ENCODE measurements around the gene AMER3. TPM values are rescaled to one million over a fixed set of nuclear protein-coding genes. Genes with fewer than 3 reads are reported as not detected.

The AMER3 gene
- polyA plus RNA-seq, 1 of the 3 experiments (the other 2 are of a cell fraction) = under 0.01 TPM

DNA sequence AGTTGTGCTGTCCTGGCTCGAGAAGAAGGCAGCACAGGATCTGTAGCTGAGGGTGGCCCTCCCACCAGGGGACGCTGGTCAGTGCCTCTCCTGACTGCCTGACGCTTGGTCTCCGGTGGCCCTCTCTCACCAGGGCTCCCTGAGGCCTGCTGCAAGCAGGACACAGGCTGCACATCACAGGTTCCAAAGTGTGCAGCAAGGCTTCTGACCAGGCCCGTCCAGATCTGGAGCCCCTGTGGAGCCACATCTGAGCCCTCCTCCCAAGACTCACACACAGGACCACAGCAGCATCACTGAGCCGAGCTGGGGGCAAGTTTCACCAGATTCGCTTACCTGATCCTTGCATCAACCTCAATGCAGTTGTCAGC, 12.1 kb downstream of the AMER3 start:
- Histone ChIP-seq H3K79me2 (ENCODE audit: insufficient read depth) (no peaks in the 10 kb centered on the region), H2AFZ (ENCODE audit: low read depth) (no peak overlapping the region), H3K4me2 (no peak overlapping the region), H3K9ac (no peak overlapping the region), H3K4me3 (ENCODE audit: low read depth in 2 of 2, low read length in 1 of 2) (no peak overlapping the region), H4K20me1 (ENCODE audit: insufficient read depth) (no peaks in the 10 kb centered on the region), H3K9me2 (no peaks in the 10 kb centered on the region), H3K27ac (ENCODE audit: low read depth in 2 of 2, low read length in 1 of 2) (no peak overlapping the region), H3F3A (replicated peaks; ENCODE audit: insufficient read depth) (no peaks in the 10 kb centered on the region), H3K4me1 (ENCODE audit: control insufficient read depth in 1 of 2, insufficient read depth in 2 of 2, low read depth in 1 of 2, low read length in 1 of 2) (peaks cover 0 to 14% of the 10 kb centered on the region in 2 experiments; a peak in 1 of 4 replicates), H3K36me3 (replicated peaks in 1 of 2; ENCODE audit: control insufficient read depth in 1 of 2, insufficient read depth in 2 of 2, low read length in 1 of 2) (no peaks in the 10 kb centered on the region), H3K27me3 (ENCODE audit: insufficient read depth) (no peaks in the 10 kb centered on the region), H3K9me3 (no peaks in the 10 kb centered on the region)
- no peak for DNase-seq
- ChIA-PET CTCF (interaction anchor here (5.0 kb wide), 1 partner anchor 30 kb away, joined by 22 read pairs; no protein-coding TSS in a partner anchor), POLR2A (interaction anchor here (0.8 kb wide), 1 partner anchor 23 kb away, joined by 4 read pairs; no protein-coding TSS in a partner anchor)
- TF ChIP-seq RXRA (IDR thresholded peaks at IDR 0.05; ENCODE audit: borderline replicate concordance, low read depth) = no peak
- TF ChIP-seq, protein P1, sequence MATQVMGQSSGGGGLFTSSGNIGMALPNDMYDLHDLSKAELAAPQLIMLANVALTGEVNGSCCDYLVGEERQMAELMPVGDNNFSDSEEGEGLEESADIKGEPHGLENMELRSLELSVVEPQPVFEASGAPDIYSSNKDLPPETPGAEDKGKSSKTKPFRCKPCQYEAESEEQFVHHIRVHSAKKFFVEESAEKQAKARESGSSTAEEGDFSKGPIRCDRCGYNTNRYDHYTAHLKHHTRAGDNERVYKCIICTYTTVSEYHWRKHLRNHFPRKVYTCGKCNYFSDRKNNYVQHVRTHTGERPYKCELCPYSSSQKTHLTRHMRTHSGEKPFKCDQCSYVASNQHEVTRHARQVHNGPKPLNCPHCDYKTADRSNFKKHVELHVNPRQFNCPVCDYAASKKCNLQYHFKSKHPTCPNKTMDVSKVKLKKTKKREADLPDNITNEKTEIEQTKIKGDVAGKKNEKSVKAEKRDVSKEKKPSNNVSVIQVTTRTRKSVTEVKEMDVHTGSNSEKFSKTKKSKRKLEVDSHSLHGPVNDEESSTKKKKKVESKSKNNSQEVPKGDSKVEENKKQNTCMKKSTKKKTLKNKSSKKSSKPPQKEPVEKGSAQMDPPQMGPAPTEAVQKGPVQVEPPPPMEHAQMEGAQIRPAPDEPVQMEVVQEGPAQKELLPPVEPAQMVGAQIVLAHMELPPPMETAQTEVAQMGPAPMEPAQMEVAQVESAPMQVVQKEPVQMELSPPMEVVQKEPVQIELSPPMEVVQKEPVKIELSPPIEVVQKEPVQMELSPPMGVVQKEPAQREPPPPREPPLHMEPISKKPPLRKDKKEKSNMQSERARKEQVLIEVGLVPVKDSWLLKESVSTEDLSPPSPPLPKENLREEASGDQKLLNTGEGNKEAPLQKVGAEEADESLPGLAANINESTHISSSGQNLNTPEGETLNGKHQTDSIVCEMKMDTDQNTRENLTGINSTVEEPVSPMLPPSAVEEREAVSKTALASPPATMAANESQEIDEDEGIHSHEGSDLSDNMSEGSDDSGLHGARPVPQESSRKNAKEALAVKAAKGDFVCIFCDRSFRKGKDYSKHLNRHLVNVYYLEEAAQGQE (IDR thresholded peaks at IDR 0.05; ENCODE audit: low read depth, low read length) = no peak
- TF ChIP-seq MEF2A (IDR thresholded peaks at IDR 0.05; ENCODE audit: borderline replicate concordance, low read depth) = no peak
- no peak for TF ChIP-seq FOXM1 (IDR thresholded peaks at IDR 0.05; ENCODE audit: low read depth)
- no peak for TF ChIP-seq SIN3A (IDR thresholded peaks at IDR 0.05; ENCODE audit: borderline replicate concordance, low read depth, low read length)
- TF ChIP-seq FOXJ3 (CRISPR knock-in tag; IDR thresholded peaks at IDR 0.05) = no peak
- TF ChIP-seq NRF1 (IDR thresholded peaks at IDR 0.05; ENCODE audit: low read depth, low read length) = no peak
- no peak for TF ChIP-seq TCF12 (IDR thresholded peaks at IDR 0.05)
- TF ChIP-seq EP300 (IDR thresholded peaks at IDR 0.05; ENCODE audit: borderline replicate concordance in 1 of 2, low read depth in 1 of 2, low read length in 1 of 2) = no peak
- TF ChIP-seq RAD21 (IDR thresholded peaks at IDR 0.05; ENCODE audit: low read length) = no peak
- TF ChIP-seq, protein P2, sequence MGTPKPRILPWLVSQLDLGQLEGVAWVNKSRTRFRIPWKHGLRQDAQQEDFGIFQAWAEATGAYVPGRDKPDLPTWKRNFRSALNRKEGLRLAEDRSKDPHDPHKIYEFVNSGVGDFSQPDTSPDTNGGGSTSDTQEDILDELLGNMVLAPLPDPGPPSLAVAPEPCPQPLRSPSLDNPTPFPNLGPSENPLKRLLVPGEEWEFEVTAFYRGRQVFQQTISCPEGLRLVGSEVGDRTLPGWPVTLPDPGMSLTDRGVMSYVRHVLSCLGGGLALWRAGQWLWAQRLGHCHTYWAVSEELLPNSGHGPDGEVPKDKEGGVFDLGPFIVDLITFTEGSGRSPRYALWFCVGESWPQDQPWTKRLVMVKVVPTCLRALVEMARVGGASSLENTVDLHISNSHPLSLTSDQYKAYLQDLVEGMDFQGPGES (IDR thresholded peaks at IDR 0.05; ENCODE audit: low read depth, low read length) = no peak
- TF ChIP-seq, protein P3, sequence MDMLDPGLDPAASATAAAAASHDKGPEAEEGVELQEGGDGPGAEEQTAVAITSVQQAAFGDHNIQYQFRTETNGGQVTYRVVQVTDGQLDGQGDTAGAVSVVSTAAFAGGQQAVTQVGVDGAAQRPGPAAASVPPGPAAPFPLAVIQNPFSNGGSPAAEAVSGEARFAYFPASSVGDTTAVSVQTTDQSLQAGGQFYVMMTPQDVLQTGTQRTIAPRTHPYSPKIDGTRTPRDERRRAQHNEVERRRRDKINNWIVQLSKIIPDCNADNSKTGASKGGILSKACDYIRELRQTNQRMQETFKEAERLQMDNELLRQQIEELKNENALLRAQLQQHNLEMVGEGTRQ (IDR thresholded peaks at IDR 0.05; ENCODE audit: borderline replicate concordance, low read depth, low read length) = no peak
- TF ChIP-seq, protein P4, sequence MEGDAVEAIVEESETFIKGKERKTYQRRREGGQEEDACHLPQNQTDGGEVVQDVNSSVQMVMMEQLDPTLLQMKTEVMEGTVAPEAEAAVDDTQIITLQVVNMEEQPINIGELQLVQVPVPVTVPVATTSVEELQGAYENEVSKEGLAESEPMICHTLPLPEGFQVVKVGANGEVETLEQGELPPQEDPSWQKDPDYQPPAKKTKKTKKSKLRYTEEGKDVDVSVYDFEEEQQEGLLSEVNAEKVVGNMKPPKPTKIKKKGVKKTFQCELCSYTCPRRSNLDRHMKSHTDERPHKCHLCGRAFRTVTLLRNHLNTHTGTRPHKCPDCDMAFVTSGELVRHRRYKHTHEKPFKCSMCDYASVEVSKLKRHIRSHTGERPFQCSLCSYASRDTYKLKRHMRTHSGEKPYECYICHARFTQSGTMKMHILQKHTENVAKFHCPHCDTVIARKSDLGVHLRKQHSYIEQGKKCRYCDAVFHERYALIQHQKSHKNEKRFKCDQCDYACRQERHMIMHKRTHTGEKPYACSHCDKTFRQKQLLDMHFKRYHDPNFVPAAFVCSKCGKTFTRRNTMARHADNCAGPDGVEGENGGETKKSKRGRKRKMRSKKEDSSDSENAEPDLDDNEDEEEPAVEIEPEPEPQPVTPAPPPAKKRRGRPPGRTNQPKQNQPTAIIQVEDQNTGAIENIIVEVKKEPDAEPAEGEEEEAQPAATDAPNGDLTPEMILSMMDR (IDR thresholded peaks at IDR 0.05) = no peak
- TF ChIP-seq NFIC (IDR thresholded peaks at IDR 0.05; ENCODE audit: borderline replicate concordance) = no peak
- TF ChIP-seq GATA2 (CRISPR knock-in tag; IDR thresholded peaks at IDR 0.05) = no peak
- TF ChIP-seq YY1 (IDR thresholded peaks at IDR 0.05; ENCODE audit: low read depth) = no peak
- 21% methylated on average over 4 of the region's 7 CpGs for WGBS (ENCODE audit: low lambda C conversion rate)

Data from SK-N-SH (cell line).